Karpas-422 (cell line): ENCODE data around the gene IRX6. TPM values are rescaled to one million over a fixed set of nuclear protein-coding genes. Genes with fewer than 3 reads are reported as not detected.
A peak's percentile ranks its signal among the peaks of the same experiment; 100 is the strongest.

Source experiments
- DNase-seq: peaks from one replicate; pipeline ENCODE4 v3.0.0-alpha.2; 2015
- H2AFZ ChIP-seq: fragments of 200-600 bp; sonication (generic); 2 replicates; pipeline ENCODE4 v1.6.1; 2014; ENCODE audit warnings: antibody characterized with exemption, low read length, mixed read lengths
- H3K27ac ChIP-seq: fragments of 200-600 bp; sonication (generic); 2 replicates; pipeline ENCODE4 v1.5.1; 2014; ENCODE audit warnings: mild to moderate bottlenecking, low read length, moderate library complexity
- H3K27me3 ChIP-seq: fragments of 200-600 bp; sonication (generic); 2 replicates; pipeline ENCODE4 v1.6.1; 2014; ENCODE audit warnings: low read length, mixed read lengths
- H3K36me3 ChIP-seq: fragments of 200-600 bp; sonication (generic); 2 replicates; pipeline ENCODE4 v1.6.1; 2014; ENCODE audit warnings: low read length, mixed read lengths; ENCODE audit not compliant: insufficient read depth
- H3K4me1 ChIP-seq: fragments of 200-600 bp; sonication (generic); 2 replicates; pipeline ENCODE4 v1.6.1; 2014; ENCODE audit warnings: mild to moderate bottlenecking, low read length, mixed read lengths
- H3K4me2 ChIP-seq: fragments of 200-600 bp; sonication (generic); 2 replicates; pipeline ENCODE4 v1.6.1; 2014; ENCODE audit warnings: low read length, low read depth, mild to moderate bottlenecking; ENCODE audit not compliant: poor library complexity, severe bottlenecking
- H3K4me3 ChIP-seq: fragments of 200-600 bp; sonication (generic); 2 replicates; pipeline ENCODE4 v1.5.1; 2014; ENCODE audit warnings: mild to moderate bottlenecking, antibody characterized with exemption, low read length, mixed read lengths
- H3K79me2 ChIP-seq: fragments of 200-600 bp; sonication (generic); 2 replicates; pipeline ENCODE4 v1.6.1; 2014; ENCODE audit warnings: mild to moderate bottlenecking, low read length, mixed read lengths
- H3K9ac ChIP-seq: fragments of 200-600 bp; sonication (generic); 2 replicates; pipeline ENCODE4 v1.6.0; 2014; ENCODE audit warnings: low read length
- H3K9me2 ChIP-seq: fragments of 200-600 bp; sonication (generic), shearing (Covaris generic); replicated peaks from 2 replicates; pipeline ENCODE4 v1.6.0; 2014; ENCODE audit warnings: mild to moderate bottlenecking, low read length, moderate library complexity; ENCODE audit not compliant: insufficient read depth
- H3K9me3 ChIP-seq: fragments of 300-700, 200-600 bp; sonication (generic); 2 replicates; pipeline ENCODE4 v1.6.1; 2014; ENCODE audit warnings: low read length, mixed read lengths
- H4K20me1 ChIP-seq: fragments of 200-600 bp; sonication (generic); 2 replicates; pipeline ENCODE4 v1.6.1; 2014; ENCODE audit warnings: mild to moderate bottlenecking, antibody characterized with exemption, low read length, low read depth; ENCODE audit not compliant: insufficient read depth
- total RNA-seq: library from RNA; depleted of rRNA; stranded (reverse); fragments of >200 nt; shearing (Covaris generic); gene quantifications from 2 replicates; pipeline ENCODE4 v1.2.3, GENCODE V29; 2014; ENCODE audit warnings: low replicate concordance

IRX6 gene
- total RNA-seq, 1 experiment from 2014 or later, result not detected

DNA sequence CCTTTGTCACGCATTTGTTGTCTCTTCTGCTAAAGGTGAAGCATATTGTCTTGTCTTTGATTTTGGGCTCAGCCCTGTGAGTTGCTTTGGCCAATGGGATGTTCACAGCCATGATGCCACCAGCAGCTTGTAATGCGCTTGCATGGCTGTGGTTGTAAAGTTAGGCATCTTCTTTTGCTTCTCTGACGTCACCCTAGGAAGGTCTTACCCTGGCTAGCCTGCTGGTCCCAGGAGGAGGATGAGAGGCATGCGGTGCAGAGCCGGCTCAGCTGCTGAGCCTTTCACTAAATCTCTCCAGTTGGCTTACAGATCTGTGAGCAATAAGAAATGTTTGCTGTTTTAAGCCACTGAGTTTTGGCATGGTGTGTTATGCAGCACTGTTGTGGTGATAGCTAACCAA, 40.8 kb downstream of the IRX6 start:
- H3K79me2 ChIP-seq, result no peaks in the 10 kb centered on the region
- no peak overlapping the region for H2AFZ ChIP-seq
- H3K9ac ChIP-seq, result no peak overlapping the region
- no peaks in the 10 kb centered on the region for H3K36me3 ChIP-seq
- no peaks in the 10 kb centered on the region for H3K27me3 ChIP-seq
- no peaks in the 10 kb centered on the region for H3K9me3 ChIP-seq
- H3K4me2 ChIP-seq, result no peak overlapping the region
- no peak for DNase-seq
- H3K27ac ChIP-seq, result no peak overlapping the region
- H3K4me3 ChIP-seq, result no peak overlapping the region
- no peaks in the 10 kb centered on the region for H3K9me2 ChIP-seq
- H3K4me1 ChIP-seq, result peaks cover 30% of the 10 kb centered on the region
- no peaks in the 10 kb centered on the region for H4K20me1 ChIP-seq

DNA sequence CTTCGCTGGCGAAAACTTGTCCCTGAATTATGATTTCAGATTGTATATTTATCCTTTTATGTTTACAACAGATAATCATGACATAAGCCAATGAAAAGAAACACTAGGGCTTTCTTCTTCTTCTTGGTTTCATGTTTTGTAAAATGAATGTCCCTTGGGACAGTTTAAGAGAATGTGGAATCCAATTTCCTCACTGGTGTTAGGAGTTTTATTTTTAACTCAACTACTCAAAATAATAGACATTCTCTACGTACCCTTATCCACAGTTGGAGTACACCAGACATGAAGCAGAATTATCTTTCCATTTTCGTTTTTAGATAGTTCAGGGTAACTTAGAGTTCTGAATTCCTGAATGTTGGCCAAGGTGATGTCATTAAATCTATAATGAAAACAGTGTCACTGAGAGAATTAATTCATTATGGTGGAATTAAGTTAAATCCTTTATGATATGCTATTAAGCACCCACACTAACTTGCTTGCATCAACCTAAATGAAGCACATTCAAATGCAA, 43.4 kb downstream of the IRX6 start:
- Histone ChIP-seq H3K4me1 (peaks cover 42% of the 10 kb centered on the region), H3K36me3 (no peaks in the 10 kb centered on the region), H3K4me2 (no peak overlapping the region), H3K27ac (no peak overlapping the region), H4K20me1 (no peaks in the 10 kb centered on the region), H3K79me2 (no peaks in the 10 kb centered on the region), H3K9me3 (no peaks in the 10 kb centered on the region), H3K27me3 (no peaks in the 10 kb centered on the region), H2AFZ (no peak overlapping the region), H3K9ac (no peak overlapping the region), H3K4me3 (no peak overlapping the region), H3K9me2 (no peaks in the 10 kb centered on the region)
- no peak for DNase-seq

DNA sequence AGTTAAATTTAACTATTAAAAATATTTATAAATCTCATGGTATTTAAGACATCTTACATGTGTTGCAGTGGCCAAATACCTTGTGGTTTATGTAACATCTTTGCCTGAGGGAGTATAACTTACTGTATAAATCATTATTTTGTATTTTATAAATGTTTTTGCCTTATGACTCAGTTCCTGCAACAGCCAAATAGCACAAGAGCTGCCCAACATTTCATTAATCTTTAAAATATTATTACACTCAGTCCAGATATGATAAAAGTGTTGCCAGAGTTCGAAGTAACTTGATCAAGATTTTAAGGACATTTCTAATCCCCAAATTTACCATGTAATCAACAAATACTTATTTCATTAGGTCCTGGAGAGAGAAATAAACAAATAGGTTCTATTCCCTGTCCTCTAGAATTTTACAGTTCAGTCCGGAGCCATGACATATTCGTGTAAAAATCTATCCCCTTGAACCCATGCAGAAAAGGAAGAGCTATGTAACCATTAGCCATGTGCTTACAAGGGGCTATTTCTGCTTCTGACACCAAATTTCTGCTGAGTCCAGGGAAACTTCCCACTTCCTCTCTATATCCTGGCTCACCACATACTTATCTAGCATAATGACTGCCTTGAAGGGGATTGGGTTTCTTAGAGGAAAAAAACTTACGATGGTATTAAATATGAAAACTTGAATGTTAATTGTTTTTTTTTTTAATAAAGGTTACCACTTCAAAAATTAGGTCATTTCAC, 44.0 kb downstream of the IRX6 start:
- no peak overlapping the region for H3K4me2 ChIP-seq
- DNase-seq, result no peak

DNA sequence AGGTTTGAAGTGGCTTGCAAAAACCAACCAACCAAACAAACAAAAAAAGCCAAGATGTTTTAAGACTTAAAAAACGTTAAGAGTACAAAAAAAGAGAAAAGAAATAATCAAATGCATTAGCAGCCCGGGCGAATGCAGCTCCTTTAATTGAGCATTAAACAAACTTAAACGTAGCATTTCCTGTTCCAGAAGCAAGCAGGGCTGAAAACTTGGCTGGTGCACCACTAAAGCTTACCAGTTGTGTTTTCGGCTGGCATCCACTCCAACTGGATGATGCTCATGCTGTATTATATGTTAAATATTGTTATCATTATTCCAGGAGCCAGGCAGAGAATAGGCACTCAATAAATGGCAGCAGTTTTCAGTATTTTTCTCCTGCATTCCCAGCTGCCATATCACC, 45.1 kb downstream of the IRX6 start:
- DNase-seq, result no peak
- Histone ChIP-seq H3K4me2 (no peak overlapping the region), H4K20me1 (no peaks in the 10 kb centered on the region), H3K4me1 (peaks cover 42% of the 10 kb centered on the region), H3K4me3 (no peak overlapping the region), H3K9ac (no peak overlapping the region), H3K27ac (no peak overlapping the region), H3K9me2 (no peaks in the 10 kb centered on the region), H3K27me3 (no peaks in the 10 kb centered on the region), H3K9me3 (no peaks in the 10 kb centered on the region), H2AFZ (no peak overlapping the region), H3K79me2 (no peaks in the 10 kb centered on the region), H3K36me3 (no peaks in the 10 kb centered on the region)

More for the DNA sequence above, 44.0 kb downstream of the IRX6 start:
- Histone ChIP-seq H3K4me3 (no peak overlapping the region), H3K4me1 (peaks cover 42% of the 10 kb centered on the region), H3K27ac (no peak overlapping the region), H3K36me3 (no peaks in the 10 kb centered on the region), H2AFZ (no peak overlapping the region), H3K9ac (no peak overlapping the region), H3K79me2 (no peaks in the 10 kb centered on the region), H3K27me3 (no peaks in the 10 kb centered on the region), H4K20me1 (no peaks in the 10 kb centered on the region), H3K9me3 (no peaks in the 10 kb centered on the region), H3K9me2 (no peaks in the 10 kb centered on the region)

DNA sequence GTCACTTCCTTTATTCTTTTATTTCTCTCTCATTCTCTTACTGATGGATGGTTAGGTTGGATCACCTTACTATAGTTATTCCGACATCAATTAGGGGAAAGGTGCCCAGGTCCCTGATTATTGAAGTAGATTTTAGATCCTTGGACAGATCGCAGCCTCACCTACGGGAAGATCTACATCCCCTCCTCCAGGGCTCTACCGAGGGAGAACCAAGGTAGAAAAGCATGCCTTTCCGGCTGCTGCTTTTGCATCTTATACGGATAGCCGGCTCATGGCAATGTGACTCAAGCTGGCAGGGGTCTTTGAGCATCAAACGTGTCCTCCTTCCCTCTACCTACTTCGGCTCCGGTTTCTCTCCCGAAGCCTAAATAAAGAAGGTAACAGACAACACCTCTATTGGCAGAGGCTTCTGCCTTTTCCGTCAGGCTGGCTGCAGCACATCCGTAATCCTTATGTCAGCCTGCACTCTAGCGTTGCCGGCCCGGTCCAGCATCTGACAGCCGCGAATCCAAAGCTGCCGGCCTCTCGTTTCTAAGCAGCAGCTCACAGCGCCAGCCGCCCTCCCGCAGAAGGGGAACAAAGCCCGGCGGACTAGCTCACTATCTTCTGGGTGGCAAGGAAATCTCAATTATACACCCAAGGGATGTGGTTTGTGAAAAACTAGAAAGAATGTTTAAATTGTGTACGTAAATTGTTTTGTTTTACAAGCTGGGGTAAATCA, 46.9 kb downstream of the IRX6 start:
- Histone ChIP-seq H3K4me2 (peak overlapping the region; percentile 43), H4K20me1 (no peaks in the 10 kb centered on the region), H3K9me3 (no peaks in the 10 kb centered on the region), H3K4me1 (peaks cover 42% of the 10 kb centered on the region), H3K9me2 (no peaks in the 10 kb centered on the region), H2AFZ (no peak overlapping the region), H3K9ac (no peak overlapping the region), H3K27ac (no peak overlapping the region), H3K4me3 (peak overlapping the region; percentile 38; the same call in 1 of the 2 replicates), H3K36me3 (no peaks in the 10 kb centered on the region), H3K27me3 (no peaks in the 10 kb centered on the region), H3K79me2 (no peaks in the 10 kb centered on the region)
- DNase-seq, result peak; percentile 81

DNA sequence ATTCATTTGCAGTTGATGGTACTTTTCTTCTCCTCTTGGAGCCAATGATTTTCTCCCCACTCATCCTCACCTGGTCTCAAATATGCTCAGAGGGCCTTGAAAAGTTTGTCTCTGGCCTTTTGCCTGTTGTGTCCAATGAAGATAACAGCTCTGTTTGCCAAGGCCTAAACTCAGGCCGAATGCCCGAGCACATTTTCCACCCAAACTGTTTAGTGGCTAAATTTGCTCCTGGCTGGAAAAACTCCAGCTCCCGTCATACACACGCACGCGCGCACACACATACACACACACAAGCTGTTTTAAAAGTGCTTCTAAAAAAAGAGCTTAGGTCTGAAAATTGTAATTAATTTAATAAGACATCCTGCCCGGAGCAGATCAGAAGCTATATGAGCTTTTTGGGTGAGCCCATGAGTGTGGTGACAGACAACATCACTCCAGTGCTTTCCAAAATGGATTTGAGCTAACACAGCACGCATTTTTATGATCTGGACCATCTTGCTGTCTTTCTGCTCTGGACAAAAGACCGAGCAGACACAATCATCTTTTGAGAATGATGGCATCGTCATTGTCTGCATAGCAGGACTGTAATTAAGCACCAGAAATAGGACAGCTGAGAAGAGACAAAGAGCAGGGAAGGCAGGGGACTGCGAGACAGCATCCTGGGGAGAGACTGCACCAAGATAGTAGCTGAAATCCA, 48.9 kb downstream of the IRX6 start:
- Histone ChIP-seq H3K36me3 (no peaks in the 10 kb centered on the region), H4K20me1 (no peaks in the 10 kb centered on the region), H3K4me3 (no peak overlapping the region), H3K79me2 (no peaks in the 10 kb centered on the region), H3K4me2 (no peak overlapping the region), H3K4me1 (peaks cover 28% of the 10 kb centered on the region), H3K27ac (no peak overlapping the region), H3K9me2 (no peaks in the 10 kb centered on the region), H3K27me3 (no peaks in the 10 kb centered on the region), H2AFZ (no peak overlapping the region), H3K9ac (no peak overlapping the region), H3K9me3 (no peaks in the 10 kb centered on the region)
- DNase-seq, result no peak

DNA sequence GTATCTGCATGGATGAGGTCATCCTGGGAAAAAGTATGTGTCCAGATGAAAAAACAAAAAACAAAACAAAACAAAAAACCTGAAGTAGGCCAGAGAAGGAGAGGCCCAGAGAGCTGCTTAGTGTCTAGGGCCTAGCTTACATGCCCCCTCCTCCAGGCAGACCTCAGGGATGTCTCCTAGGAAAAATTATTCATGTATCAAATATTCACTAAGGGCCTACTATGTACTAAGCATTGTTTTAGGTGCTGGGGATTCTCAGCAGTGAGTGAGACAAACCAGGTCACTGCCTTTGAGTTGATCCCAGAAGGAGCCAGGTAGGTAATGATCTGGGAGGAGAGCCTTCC, 49.5 kb downstream of the IRX6 start:
- Histone ChIP-seq H3K27me3 (no peaks in the 10 kb centered on the region), H3K79me2 (no peaks in the 10 kb centered on the region), H3K4me2 (no peak overlapping the region), H3K27ac (no peak overlapping the region), H3K9me3 (no peaks in the 10 kb centered on the region), H3K9me2 (no peaks in the 10 kb centered on the region), H3K4me1 (peaks cover 22% of the 10 kb centered on the region), H3K9ac (no peak overlapping the region), H3K4me3 (no peak overlapping the region), H4K20me1 (no peaks in the 10 kb centered on the region), H3K36me3 (no peaks in the 10 kb centered on the region), H2AFZ (no peak overlapping the region)
- no peak for DNase-seq

DNA sequence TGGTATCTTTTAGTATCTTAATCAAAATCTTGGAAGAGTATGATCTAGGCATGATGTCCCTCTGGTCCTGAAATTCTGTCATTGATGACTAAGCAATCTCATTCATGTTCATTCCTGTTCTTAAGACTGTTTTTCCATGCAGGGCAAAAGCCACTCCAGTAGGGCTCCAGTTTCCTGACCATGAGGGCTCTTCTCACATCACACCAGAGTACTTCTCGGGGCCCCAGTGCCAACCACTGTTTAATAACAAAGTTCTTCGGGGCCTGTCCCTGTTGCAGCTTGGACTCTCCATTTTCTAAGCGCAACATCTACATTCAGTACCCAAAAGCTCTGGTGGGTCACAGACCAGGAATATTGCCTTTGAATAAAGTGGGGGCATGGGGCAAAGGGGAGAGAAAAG, 52.0 kb downstream of the IRX6 start:
- no peak overlapping the region for H3K27ac ChIP-seq
- H4K20me1 ChIP-seq, result no peaks in the 10 kb centered on the region
- H3K4me1 ChIP-seq, result no peaks in the 10 kb centered on the region
- DNase-seq, result no peak
- H3K9me2 ChIP-seq, result no peaks in the 10 kb centered on the region
- no peaks in the 10 kb centered on the region for H3K79me2 ChIP-seq
- no peaks in the 10 kb centered on the region for H3K27me3 ChIP-seq
- no peaks in the 10 kb centered on the region for H3K36me3 ChIP-seq
- no peak overlapping the region for H3K4me3 ChIP-seq
- H2AFZ ChIP-seq, result no peak overlapping the region
- H3K9me3 ChIP-seq, result no peaks in the 10 kb centered on the region
- H3K4me2 ChIP-seq, result no peak overlapping the region
- no peak overlapping the region for H3K9ac ChIP-seq
